B cell (primary cell): ENCODE results near the gene MTRF1. TPM values are rescaled to one million over a fixed set of nuclear protein-coding genes. Genes with fewer than 3 reads are reported as not detected.

Experiments used
- ATAC-seq: fragments of 200-7000 bp; cut with Tn5 transposase; one replicate; pipeline ENCODE4 v1.10.0; 2021; ENCODE audit warnings: low read depth, mild to moderate bottlenecking, moderate number of reproducible peaks, moderate library complexity
- CTCF ChIA-PET: fragments of 350-600 bp; sonication (Branson Sonifier 250); formaldehyde crosslinking; loops from one replicate; lab custom pipeline; 2021; ENCODE audit warnings: antibody characterized with exemption, inconsistent platforms; lab: Charles Lee
- POLR2A ChIA-PET: fragments of 350-600 bp; sonication (Branson Sonifier 250); formaldehyde crosslinking; loops from one replicate; lab custom pipeline; 2021; ENCODE audit warnings: antibody characterized with exemption; lab: Charles Lee
- DNase-seq: peaks from one replicate; pipeline ENCODE4 v3.0.0; 2013
- H2AFZ ChIP-seq: 2 replicates; pipeline ENCODE4 v1.6.1; 2012; ENCODE audit warnings: mild to moderate bottlenecking, low read depth, low read length; ENCODE audit not compliant: insufficient read depth, poor library complexity, severe bottlenecking
- H3K27ac ChIP-seq, 2 donors: 1 replicate in 1 of 2; 2 replicates in 1 of 2; pipeline ENCODE4 v1.5.1; 2012 to 2013; ENCODE audit warnings: low read length in 2 of 2, mild to moderate bottlenecking in 2 of 2, moderate library complexity in 1 of 2
- H3K27me3 ChIP-seq, 4 experiments: fragments of 200-600 bp in 1 of 4; sonication (generic) in 1 of 4; replicated peaks in 1 of 4; 1 replicate in 2 of 4; 2 replicates in 2 of 4; pipeline versions ENCODE4 v1.6.1 to v1.7.0; 2013 to 2016; ENCODE audit warnings: low read length in 3 of 4, mild to moderate bottlenecking in 2 of 4, mixed read lengths in 1 of 4, moderate library complexity in 1 of 4; ENCODE audit not compliant: insufficient read depth in 4 of 4, control insufficient read depth in 3 of 4; ENCODE audit errors: control extremely low read depth in 1 of 4
- H3K36me3 ChIP-seq, 2 experiments: replicated peaks in 1 of 2; 1 replicate in 1 of 2; 2 replicates in 1 of 2; pipeline versions ENCODE4 v1.6.1 to v1.7.1; 2013; ENCODE audit warnings: low read length in 1 of 2; ENCODE audit not compliant: insufficient read depth in 2 of 2, control insufficient read depth in 1 of 2; ENCODE audit errors: control extremely low read depth in 1 of 2, extremely low read depth in 1 of 2
- H3K4me1 ChIP-seq, 2 donors: fragments of 200-600 bp in 1 of 2; sonication (generic) in 1 of 2; 1 replicate in 1 of 2; 2 replicates in 1 of 2; pipeline versions ENCODE4 v1.5.1 to v1.6.1; 2013 to 2017; ENCODE audit warnings: low read length in 2 of 2; ENCODE audit not compliant: control insufficient read depth in 2 of 2, insufficient read depth in 2 of 2
- H3K4me2 ChIP-seq: replicated peaks from 2 replicates; pipeline ENCODE3; 2012; ENCODE audit warnings: mild to moderate bottlenecking, low read depth, low read length; ENCODE audit not compliant: poor library complexity, severe bottlenecking
- H3K4me3 ChIP-seq, 5 experiments: fragments of 200-600 bp in 1 of 5; sonication (generic) in 1 of 5; 1 replicate in 3 of 5; 2 replicates in 2 of 5; pipeline versions ENCODE4 v1.5.1 to v1.7.0; 2011 to 2016; ENCODE audit warnings: low read length in 4 of 5, mild to moderate bottlenecking in 4 of 5, low read depth in 2 of 5, control low read depth in 1 of 5, moderate library complexity in 1 of 5; ENCODE audit not compliant: insufficient read depth in 1 of 5; ENCODE audit errors: control extremely low read depth in 1 of 5, extremely low read depth in 1 of 5
- H3K79me2 ChIP-seq: fragments of 200-600 bp; sonication (generic); one replicate; pipeline ENCODE4 v1.6.0; 2016; ENCODE audit warnings: low read length; ENCODE audit not compliant: control insufficient read depth, insufficient read depth
- H3K9ac ChIP-seq: fragments of 200-600 bp; sonication (generic); 2 replicates; pipeline ENCODE4 v1.6.1; 2017; ENCODE audit warnings: mild to moderate bottlenecking, low read length, moderate library complexity
- H3K9me3 ChIP-seq, 3 donors: one replicate each; pipeline versions ENCODE4 v1.6.1 to v1.7.1; 2013; ENCODE audit warnings: low read length in 2 of 3; ENCODE audit not compliant: control insufficient read depth in 2 of 3, insufficient read depth in 1 of 3; ENCODE audit errors: control extremely low read depth in 1 of 3
- H4K20me1 ChIP-seq: 2 replicates; pipeline ENCODE4 v1.6.0; 2012; ENCODE audit warnings: mild to moderate bottlenecking, low read length; ENCODE audit not compliant: insufficient read depth, control insufficient read depth, poor library complexity, severe bottlenecking
- H3K27ac Mint-ChIP-seq: one replicate; pipeline ENCODE4 v1.8.0; 2021; ENCODE audit warnings: mixed read lengths
- H3K27me3 Mint-ChIP-seq: one replicate; pipeline ENCODE4 v1.8.0; 2021; ENCODE audit warnings: mixed read lengths
- H3K4me1 Mint-ChIP-seq: one replicate; pipeline ENCODE4 v1.8.0; 2021; ENCODE audit warnings: mixed read lengths
- H3K4me3 Mint-ChIP-seq: one replicate; pipeline ENCODE4 v1.8.0; 2021; ENCODE audit warnings: mixed read lengths
- H3K9me3 Mint-ChIP-seq: one replicate; pipeline ENCODE4 v1.8.0; 2022; ENCODE audit warnings: mixed read lengths; ENCODE audit not compliant: insufficient read depth
- CTCF ChIP-seq: fragments of 200-600 bp; IDR thresholded peaks from one replicate; pipeline ENCODE4 v1.8.0; 2022; ENCODE audit warnings: antibody characterized with exemption, mild to moderate bottlenecking
- EZH2 ChIP-seq: IDR thresholded peaks from 2 replicates; pipeline ENCODE4 v1.6.1; 2012; ENCODE audit warnings: borderline replicate concordance, low read depth, mild to moderate bottlenecking, moderate library complexity, low read length; ENCODE audit not compliant: insufficient read depth, poor library complexity, severe bottlenecking
- WGBS: methylation state at CpG from one replicate; pipeline ENCODE4 v1.1.5; 2013; ENCODE audit warnings: missing lambda C conversion rate; ENCODE audit not compliant: insufficient coverage; 5-methylcytosine and 5-hydroxymethylcytosine counted together
- intact Hi-C: fragments of 100-400 bp; cut with micrococcal nuclease; formaldehyde crosslinking; loops from one replicate; pipeline ENCODE4 v1.10.0; 2022
- polyA plus RNA-seq: library from polyadenylated mRNA; depleted of rRNA; stranded (reverse); fragments of >200 nt; gene quantifications from 2 replicates; pipeline ENCODE4 v1.2.3, GENCODE V29; 2012
- total RNA-seq, 2 donors: library from RNA; stranded (reverse); fragments of 120-200 nt in 1 of 2; gene quantifications; 1 replicate in 1 of 2; 2 replicates in 1 of 2; pipeline versions ENCODE4 v1.2.3 to v1.2.4, GENCODE V29; 2013 to 2022

The MTRF1 gene
- total and polyA plus RNA-seq, 2 donors (not counting 1 experiment from before 2014, with no cell fraction given): 24.4 to 36.0 TPM

- intact Hi-C loops: no loop called here
- CTCF ChIA-PET: interaction anchor here (0.7 to 1.1 kb wide), 2 partner anchors 142 to 169 kb away, joined by 3 read pairs; partner anchors contain the start of gene WBP4
- Mint-ChIP-seq H3K27ac (no peak overlapping the region), H3K9me3 (no peaks in the 10 kb centered on the region), H3K4me1 (peaks cover 13% of the 10 kb centered on the region), H3K27me3 (no peaks in the 10 kb centered on the region), H3K4me3 (no peak overlapping the region)
- Histone ChIP-seq H3K9ac (no peak overlapping the region), H3K36me3 (peaks cover 3 to 18% of the 10 kb centered on the region in 2 experiments), H3K27ac (no peak overlapping the region), H3K4me2 (no peak overlapping the region), H3K79me2 (no peaks in the 10 kb centered on the region), H3K4me1 (peaks cover 0 to 5% of the 10 kb centered on the region in 2 donors), H3K9me3 (no peaks in the 10 kb centered on the region), H4K20me1 (no peaks in the 10 kb centered on the region), H3K4me3 (no peak overlapping the region), H3K27me3 (no peaks in the 10 kb centered on the region), H2AFZ (no peak overlapping the region)
- no peak for DNase-seq
- ATAC-seq: no peak
- TF ChIP-seq CTCF (no peak), EZH2 (no peak)
- POLR2A ChIA-PET: no interaction called here
Measured at GRCh38 chr13:41229356-41229755, 34.0 kb downstream of the MTRF1 start.

- Histone ChIP-seq H3K9ac (no peak overlapping the region), H3K4me1 (peaks cover 0 to 6% of the 10 kb centered on the region in 2 donors), H3K36me3 (peaks cover 3 to 5% of the 10 kb centered on the region in 2 experiments), H4K20me1 (no peaks in the 10 kb centered on the region), H3K27ac (no peak overlapping the region), H3K79me2 (no peaks in the 10 kb centered on the region), H3K4me2 (no peak overlapping the region), H3K9me3 (no peaks in the 10 kb centered on the region), H2AFZ (no peak overlapping the region), H3K4me3 (no peak overlapping the region), H3K27me3 (no peaks in the 10 kb centered on the region)
- Mint-ChIP-seq H3K4me3 (no peak overlapping the region), H3K27ac (no peak overlapping the region), H3K27me3 (no peaks in the 10 kb centered on the region), H3K9me3 (no peaks in the 10 kb centered on the region), H3K4me1 (peaks cover 3% of the 10 kb centered on the region)
- DNase-seq (no peak), ATAC-seq (no peak)
- 62% methylated on average over 3 of the region's 7 CpGs for WGBS
- TF ChIP-seq EZH2: no peak
- TF ChIP-seq CTCF: no peak
- ChIA-PET CTCF (no interaction called here), POLR2A (no interaction called here)
- intact Hi-C loops: loop anchor here (5.0 kb wide), 1 partner anchor 42 kb away; no protein-coding TSS in a partner anchor
Measured at GRCh38 chr13:41224113-41225110, 39.0 kb downstream of the MTRF1 start.
